Choroid plexus epithelial cell (primary cell): ENCODE data around the gene PMFBP1.

ENCODE experiments used
- DNase-seq: peaks from one replicate; pipeline ENCODE4 v3.0.0-alpha.2; 2010; ENCODE audit warnings: low read depth
- H3K4me3 ChIP-seq: 2 replicates; pipeline ENCODE4 v1.5.1; 2011; ENCODE audit warnings: low read depth, mild to moderate bottlenecking, control low read depth, low read length, moderate library complexity
- TF ChIP-seq, protein P1 (sequence below): conservative IDR thresholded peaks from 2 replicates; pipeline ENCODE4 v1.5.1; 2011; ENCODE audit warnings: low read depth, mild to moderate bottlenecking, control low read depth, inconsistent platforms, low read length, moderate library complexity

Gene PMFBP1

DNA sequence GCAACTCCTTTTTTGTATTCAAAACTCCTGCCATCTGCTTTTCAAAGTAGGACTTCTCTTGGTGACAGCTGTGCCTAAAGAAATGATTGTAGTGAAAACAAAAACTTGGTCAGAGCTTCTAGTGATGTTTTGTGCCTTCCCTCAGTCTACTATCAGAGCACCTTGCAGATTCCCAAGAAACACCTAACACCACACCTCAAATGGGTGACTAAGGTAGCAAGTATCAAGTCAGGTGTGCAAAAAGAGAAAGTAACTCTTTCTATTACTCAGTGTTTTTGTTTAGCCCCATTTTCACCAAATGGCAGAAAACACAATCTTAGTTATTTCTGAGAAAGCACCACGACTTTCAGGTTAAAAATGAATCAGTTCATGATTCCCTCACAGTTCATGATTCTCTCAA, 2.0 kb upstream of the PMFBP1 start:
- no peak for DNase-seq
- H3K4me3 ChIP-seq, result no peak overlapping the region
- TF ChIP-seq, protein P1, sequence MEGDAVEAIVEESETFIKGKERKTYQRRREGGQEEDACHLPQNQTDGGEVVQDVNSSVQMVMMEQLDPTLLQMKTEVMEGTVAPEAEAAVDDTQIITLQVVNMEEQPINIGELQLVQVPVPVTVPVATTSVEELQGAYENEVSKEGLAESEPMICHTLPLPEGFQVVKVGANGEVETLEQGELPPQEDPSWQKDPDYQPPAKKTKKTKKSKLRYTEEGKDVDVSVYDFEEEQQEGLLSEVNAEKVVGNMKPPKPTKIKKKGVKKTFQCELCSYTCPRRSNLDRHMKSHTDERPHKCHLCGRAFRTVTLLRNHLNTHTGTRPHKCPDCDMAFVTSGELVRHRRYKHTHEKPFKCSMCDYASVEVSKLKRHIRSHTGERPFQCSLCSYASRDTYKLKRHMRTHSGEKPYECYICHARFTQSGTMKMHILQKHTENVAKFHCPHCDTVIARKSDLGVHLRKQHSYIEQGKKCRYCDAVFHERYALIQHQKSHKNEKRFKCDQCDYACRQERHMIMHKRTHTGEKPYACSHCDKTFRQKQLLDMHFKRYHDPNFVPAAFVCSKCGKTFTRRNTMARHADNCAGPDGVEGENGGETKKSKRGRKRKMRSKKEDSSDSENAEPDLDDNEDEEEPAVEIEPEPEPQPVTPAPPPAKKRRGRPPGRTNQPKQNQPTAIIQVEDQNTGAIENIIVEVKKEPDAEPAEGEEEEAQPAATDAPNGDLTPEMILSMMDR, result no peak

DNA sequence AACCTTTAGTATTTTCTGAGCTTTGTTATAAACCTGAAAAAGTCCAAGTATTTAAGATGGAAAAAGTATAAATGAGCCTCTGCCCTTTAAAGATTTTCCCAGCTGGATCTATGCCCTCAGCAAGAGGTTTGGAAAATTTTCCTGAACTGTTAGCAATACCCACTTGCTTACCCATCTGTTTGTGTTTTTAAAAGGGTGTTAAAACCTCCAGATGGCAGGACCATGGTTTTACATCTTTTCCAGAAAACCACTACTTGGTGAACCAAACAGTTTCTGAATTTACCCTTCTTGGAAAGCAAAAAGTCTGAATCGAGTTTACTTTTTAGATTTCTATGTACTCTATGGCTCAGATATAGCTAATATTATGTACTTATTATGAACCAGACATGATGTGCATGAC, 719 bp downstream of the PMFBP1 start:
- H3K4me3 ChIP-seq, result no peak overlapping the region
- DNase-seq, result no peak
- TF ChIP-seq, protein P1, result no peak

DNA sequence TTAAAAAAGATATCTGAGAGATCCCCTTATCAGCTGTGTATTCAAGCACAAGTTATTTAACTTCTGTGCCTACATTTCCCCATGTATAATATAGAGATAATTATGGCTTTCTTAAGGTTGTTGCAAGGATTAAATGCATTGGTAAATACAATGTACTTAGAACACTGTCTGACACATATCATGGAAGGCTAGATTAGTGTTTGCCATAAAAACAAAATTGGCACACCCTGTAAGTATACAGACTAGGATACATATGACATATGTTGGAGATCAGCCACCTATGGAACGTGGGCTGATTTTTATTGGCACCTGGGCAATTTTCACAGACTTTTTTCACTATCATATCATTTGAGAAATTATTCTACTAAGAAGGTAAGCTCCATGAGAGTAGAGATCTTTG, 2.2 kb downstream of the PMFBP1 start:
- no peak for DNase-seq
- TF ChIP-seq, protein P1, result no peak
- H3K4me3 ChIP-seq, result no peak overlapping the region

DNA sequence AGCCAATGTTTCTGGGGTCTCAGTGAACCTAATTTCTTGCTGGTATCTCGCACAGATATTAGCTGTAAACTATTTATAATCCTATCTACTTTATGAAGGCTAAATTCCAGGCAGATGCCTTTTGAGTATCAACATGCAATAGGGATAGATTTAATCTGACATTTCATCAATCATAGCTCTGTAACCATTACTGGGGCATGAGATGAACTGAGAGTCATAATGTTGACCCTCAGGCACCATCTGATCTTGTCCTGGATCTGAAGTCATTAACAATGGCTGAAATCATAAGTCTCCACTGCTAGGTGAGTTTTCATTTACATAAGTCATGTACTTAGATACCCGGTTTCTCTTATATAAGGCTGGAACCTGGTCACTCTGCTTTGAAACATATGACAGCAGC, 3.6 kb downstream of the PMFBP1 start:
- TF ChIP-seq, protein P1, result no peak
- H3K4me3 ChIP-seq, result no peak overlapping the region
- no peak for DNase-seq

DNA sequence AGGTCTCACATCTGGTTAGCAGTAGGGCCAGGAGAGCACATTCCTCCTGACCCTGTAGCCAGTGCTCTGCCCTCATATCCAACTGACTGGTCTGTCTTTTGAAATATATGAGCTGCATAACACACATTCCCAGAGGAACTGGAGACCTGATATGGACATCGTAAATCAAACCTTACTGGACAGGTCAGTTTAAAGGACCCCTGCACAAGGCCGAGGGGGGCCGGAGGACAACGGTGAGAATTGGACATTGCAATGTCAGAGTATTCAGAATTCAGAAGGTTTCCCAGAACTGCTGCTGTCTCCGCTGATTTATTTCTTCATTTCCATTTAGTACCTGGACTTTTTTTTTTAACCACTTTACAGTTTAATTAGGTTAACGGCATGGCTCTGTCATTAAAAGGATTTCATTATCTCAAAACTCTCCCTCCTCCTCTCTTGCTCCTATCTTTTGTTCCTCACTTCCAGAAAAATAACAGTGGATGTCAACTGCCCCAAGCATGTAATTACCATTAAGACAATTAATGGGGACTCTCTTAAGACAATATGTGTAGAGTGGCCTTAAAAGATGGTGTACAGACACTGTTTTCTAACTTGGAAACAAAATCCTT, 4.9 kb downstream of the PMFBP1 start:
- no peak for DNase-seq
- TF ChIP-seq, protein P1, result no peak
- no peak overlapping the region for H3K4me3 ChIP-seq

DNA sequence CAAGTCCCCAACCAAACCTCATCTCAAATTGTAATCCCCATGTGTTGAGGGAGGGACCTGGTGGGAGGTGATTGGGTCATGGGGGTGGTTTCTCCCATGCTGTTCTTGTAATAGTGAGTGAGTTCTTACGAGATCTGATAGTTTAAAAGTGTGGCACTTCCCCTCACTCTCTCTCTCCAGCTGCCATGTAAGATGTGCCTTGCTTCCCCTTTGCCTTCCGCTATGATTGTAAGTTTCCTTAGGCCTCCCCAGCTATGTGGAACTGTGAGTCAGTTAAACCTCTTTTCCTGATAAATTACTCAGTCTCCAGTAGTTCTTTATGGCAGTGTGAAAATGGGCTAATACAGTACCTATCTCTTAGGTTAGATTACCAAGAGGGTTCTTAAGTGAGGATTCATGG, 5.8 kb downstream of the PMFBP1 start:
- TF ChIP-seq, protein P1, result no peak
- DNase-seq, result no peak
- H3K4me3 ChIP-seq, result no peak overlapping the region

DNA sequence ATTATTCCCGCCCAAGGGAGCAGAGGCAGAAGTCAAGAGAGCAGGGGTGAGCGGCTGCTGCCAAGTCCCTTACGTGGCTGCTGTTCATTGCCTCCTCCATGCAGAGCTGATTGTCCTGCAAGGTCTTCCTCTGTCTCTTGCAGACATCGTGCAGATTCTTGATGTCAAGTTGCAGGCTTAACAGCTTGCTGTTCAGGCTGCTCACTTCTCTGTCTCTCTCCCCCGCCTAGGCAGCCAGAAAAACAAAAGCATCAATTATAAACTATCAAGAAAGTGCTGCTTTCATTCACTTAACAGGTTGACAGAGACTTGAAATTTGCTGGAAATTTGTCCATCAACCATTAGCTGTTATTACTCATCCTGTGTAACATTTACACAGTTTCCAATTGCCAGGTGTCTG, 7.3 kb downstream of the PMFBP1 start:
- no peak for DNase-seq
- TF ChIP-seq, protein P1, result no peak
- H3K4me3 ChIP-seq, result no peak overlapping the region
